ENCODE data around the gene PALD1.
A peak's percentile ranks its signal among the peaks of the same experiment; 100 is the strongest.
"Not testable (repeated sequence)": the region's sequence is repeated elsewhere in the genome, so short reads cannot be mapped to it uniquely, and the experiment has no call there.

Gene PALD1

DNA sequence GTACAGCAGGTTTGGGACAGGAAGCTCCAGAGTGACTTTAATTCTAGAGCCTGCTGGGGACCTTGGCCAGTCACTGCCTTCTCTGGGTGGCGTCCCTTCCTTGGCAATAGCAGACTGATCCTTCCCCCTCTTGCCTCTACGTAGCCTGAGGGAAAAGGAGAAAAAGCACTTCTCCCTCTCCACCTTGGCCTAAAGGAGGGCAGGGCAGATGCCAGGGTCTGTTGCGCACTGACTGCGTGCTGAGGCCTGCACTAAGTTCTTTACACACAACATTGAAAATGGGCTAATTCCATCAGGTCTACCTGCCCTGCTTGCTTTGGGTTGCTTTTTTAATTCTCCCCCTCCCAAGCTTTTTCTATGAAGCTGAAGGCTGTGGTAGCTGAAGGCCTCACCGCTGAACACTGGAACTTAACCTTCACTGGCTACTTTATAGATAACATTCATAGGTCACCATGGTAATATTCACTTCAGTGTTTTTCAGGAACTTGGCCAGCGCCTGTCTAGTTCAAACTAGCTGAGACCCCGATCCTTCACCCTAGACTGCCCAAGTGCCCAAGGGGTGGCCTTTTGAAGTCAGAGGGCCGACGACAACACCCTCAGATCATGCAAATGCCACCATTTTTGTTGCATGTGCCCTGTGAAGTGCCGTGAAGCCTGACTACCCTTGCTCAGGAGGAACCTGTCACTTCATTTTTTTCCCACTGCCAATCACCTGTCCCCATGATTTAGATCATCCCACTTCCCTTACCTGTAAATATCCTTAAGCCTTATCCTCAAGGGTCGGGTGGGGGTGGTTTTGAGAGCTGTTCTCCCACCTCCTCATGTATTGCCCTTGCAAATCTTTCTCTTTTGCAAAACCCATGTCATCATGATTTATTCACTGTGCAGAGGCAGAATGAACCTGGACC, 95.3 kb downstream of the PALD1 start:
- TF ChIP-seq ZNF274 (IDR thresholded peaks at IDR 0.05; ENCODE audit: low read depth, low read length), result no peak
- H3K4me3 ChIP-seq (ENCODE audit: low read length), result no peak overlapping the region

DNA sequence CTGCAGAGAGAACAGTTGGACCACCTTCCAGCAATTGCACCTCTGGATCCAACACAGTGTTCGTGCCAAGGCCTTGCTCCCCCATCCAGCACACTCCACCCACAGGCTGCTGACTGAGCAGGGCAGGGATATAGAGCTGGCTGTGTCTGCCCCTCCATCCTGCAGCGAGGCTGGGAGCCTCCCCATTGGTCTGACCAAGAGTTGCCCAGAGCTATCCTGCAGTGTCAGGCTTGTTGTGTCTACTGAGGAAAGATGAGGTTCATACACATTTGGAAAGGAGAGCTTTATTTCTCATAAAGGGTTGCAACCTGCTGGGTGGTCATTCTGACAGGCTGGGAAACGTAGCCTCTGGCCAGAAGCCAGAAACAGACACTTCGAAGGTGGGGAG, 96.9 kb downstream of the PALD1 start:
- no peak for TF ChIP-seq ZNF274 (IDR thresholded peaks at IDR 0.05; ENCODE audit: low read depth, low read length)
- no peak overlapping the region for H3K4me3 ChIP-seq (ENCODE audit: low read length)

GRCh38 chr10:70575874-70576802, 97.6 kb downstream of the PALD1 start:
- TF ChIP-seq ZNF274 (IDR thresholded peaks at IDR 0.05; ENCODE audit: low read depth, low read length), result no peak
- peak overlapping the region; percentile 0; the same call in 1 of the 2 replicates for H3K4me3 ChIP-seq (ENCODE audit: low read length)

DNA sequence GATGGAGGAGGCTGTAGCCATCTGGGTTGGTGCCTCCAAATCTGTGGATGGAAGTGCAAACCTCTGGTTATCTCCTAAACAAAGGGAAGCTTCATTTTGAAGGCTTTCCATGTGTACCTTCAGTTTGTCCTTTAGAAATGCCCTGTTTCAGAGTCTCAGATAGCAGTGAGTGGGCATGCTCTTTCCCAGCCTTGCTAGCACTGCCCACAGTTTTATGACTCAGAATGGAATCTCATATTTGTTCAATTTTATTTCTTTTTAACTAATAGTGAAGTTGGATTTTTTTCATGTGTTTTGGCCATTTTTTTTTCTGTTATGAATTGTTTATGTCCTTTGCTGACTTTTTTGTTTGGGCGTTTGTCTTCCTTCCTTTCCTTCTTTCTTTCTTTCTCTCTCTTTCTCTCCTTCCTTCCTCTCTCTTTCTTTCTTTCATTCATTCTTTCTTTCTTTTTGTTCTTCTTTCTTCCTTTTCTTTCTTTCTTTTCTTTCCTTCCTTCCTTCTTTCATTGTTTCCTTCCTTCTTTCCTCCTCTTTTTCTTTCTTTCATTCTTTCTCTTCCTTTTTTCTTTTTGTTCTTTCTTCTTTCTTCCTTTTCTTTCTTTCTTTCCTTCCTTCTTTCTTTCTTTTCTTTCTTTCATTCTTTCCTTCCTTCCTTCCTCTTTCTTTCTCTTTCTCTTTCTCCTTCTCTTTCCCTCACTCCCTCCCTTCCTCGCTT, 98.4 kb downstream of the PALD1 start:
- peak overlapping the region; percentile 0; the same call in 1 of the 2 replicates for H3K4me3 ChIP-seq (ENCODE audit: low read length)
- TF ChIP-seq ZNF274 (IDR thresholded peaks at IDR 0.05; ENCODE audit: low read depth, low read length), result no peak

DNA sequence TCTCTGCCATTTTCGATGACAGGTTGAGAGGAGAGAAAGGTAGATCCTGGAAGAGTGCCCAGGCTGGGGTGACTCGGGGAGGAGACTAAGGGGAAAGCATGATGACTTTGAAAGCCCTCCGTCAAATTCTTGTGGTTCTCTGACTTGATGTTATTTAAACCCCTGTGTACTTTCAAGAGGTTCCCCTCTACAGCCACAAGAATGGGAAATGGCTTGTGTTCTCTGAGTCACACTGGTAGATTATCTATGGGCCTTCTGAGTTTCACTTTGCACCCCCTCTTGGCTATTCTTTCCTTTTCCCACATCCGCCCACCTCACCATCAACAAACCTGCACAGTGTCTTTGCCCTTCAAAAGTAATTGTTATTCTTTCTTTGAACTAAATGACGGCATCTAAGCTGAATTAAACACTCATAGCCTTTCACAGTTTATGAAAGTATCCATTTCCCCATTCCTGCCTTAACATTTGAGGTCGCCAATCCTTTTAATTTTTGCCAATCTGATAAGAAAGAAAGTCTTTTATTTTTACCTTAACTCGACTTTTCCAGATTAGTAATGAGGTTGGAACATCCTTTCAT, 99.9 kb downstream of the PALD1 start:
- no peak overlapping the region; the same call in 1 of the 2 replicates for H3K4me3 ChIP-seq (ENCODE audit: low read length)
- no peak for TF ChIP-seq ZNF274 (IDR thresholded peaks at IDR 0.05; ENCODE audit: low read depth, low read length)

- H3K4me3 ChIP-seq (ENCODE audit: low read length), result no peak overlapping the region; the same call in 1 of the 2 replicates
Observed at GRCh38 chr10:70579234-70580002, 100.9 kb downstream of the PALD1 start.

DNA sequence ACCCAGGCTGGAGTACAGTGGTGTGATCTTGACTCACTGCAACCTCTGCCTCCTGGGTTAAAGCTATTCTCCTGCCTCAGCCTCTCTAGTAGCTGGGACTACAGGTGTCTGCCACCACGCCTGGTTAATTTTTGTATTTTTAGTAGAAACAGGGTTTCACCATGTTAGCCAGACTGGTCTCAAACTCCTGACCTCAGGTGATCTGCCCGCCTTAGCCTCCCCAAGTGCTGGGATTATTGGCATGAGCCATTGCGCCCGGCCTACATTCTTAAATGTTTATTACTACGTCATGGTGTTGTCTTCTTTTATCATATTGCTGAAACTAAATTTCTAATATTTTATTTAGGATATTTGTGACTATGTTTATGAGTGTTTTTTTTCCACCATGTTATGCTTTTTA, 102.6 kb downstream of the PALD1 start:
- not testable (repeated sequence) for H3K4me3 ChIP-seq (ENCODE audit: low read length)

More at GRCh38 chr10:70579234-70580002, 100.9 kb downstream of the PALD1 start:
- TF ChIP-seq ZNF274 (IDR thresholded peaks at IDR 0.05; ENCODE audit: low read depth, low read length), result no peak

DNA sequence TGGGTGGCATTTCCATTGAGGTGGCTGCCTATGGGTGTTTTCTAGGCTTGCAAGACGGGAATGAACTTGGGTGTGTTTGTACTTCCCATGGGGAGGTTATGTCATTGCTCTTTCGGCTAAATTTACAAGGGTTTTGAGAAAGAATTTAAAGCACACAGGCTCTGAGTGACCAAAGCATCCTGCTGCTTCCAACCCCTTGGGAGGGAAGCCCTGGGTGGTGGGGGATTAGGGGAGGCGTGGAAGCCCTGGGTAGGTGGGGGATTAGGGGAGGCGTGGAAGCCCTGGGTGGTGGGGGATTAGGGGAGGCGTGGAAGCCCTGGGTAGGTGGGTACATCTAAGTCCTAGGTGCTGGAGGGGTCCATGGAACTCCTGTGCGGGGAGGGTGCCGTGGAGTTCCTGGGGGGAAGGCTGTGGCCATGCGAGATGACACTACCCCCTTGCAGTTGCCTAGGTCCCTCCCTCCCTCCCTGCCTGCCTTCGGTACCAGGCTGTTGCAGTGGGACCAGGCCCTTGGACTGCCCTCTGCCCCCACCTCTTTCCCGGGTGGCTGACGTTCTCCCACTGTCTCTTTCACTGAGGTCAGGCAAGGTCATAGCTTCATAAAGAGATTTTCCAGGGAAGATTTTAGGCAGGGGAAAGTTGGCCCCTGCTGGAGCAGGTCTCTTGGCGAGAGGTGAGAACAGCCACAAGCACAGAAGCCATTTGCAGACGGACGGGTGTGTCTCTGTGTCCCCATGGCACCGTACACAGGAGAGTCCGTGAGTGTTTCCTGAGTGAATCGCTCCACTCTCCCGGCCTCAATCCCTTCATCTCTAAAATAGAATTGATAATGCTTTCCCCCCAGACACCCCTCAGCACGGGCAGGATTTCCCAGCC, 104.5 kb downstream of the PALD1 start:
- no peak overlapping the region for H3K4me3 ChIP-seq (ENCODE audit: low read length)
- no peak for TF ChIP-seq ZNF274 (IDR thresholded peaks at IDR 0.05; ENCODE audit: low read depth, low read length)

DNA sequence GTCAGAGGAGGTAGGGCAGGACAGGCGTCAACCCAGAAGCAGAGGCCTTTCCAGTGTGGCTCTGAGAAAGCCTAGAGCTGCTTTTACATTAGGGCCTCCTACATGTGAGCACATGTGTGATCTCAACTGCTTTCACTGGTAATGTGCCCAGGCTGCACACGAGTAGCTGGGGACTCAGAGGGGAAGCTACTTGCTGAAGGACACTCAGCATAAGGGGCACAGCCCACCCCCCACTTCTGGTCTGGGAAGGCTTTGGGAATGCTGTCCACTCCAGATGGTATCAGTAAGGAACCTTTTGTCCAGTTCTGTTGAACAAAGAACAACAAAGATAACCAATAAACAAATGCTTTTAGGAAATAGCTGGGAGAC, 105.1 kb downstream of the PALD1 start:
- no peak for TF ChIP-seq ZNF274 (IDR thresholded peaks at IDR 0.05; ENCODE audit: low read depth, low read length)
- H3K4me3 ChIP-seq (ENCODE audit: low read length), result no peak overlapping the region

GRCh38 chr10:70584366-70584765, 105.8 kb downstream of the PALD1 start:
- H3K4me3 ChIP-seq (ENCODE audit: low read length), result no peak overlapping the region
- TF ChIP-seq ZNF274 (IDR thresholded peaks at IDR 0.05; ENCODE audit: low read depth, low read length), result no peak

GRCh38 chr10:70584909-70585544, 106.5 kb downstream of the PALD1 start:
- TF ChIP-seq ZNF274 (IDR thresholded peaks at IDR 0.05; ENCODE audit: low read depth, low read length), result no peak
- H3K4me3 ChIP-seq (ENCODE audit: low read length), result no peak overlapping the region
